ENCODE data around the gene ZNF680. TPM values are rescaled to one million over a fixed set of nuclear protein-coding genes. Genes with fewer than 3 reads are reported as not detected.
"Not testable (repeated sequence)": the region's sequence is repeated elsewhere in the genome, so short reads cannot be mapped to it uniquely, and the experiment has no call there.

ZNF680 gene
- total RNA-seq, 1 donor from 2014 or later = 7.1 TPM

GRCh38 chr7:64581391-64581790 is 18.5 kb upstream of the ZNF680 start:
- Histone ChIP-seq H3K4me2 (ENCODE audit: low read length) (no peak overlapping the region), H3K27ac (ENCODE audit: low read depth, low read length) (no peak overlapping the region), H2AFZ (ENCODE audit: low read depth, low read length) (no peak overlapping the region), H4K20me1 (ENCODE audit: insufficient read depth, low read length) (no peaks in the 10 kb centered on the region), H3K79me2 (ENCODE audit: insufficient read depth, low read length) (peaks cover 3% of the 10 kb centered on the region), H3K9me3 (ENCODE audit: insufficient read depth, low read depth, low read length) (no peaks in the 10 kb centered on the region), H3K27me3 (ENCODE audit: insufficient read depth, low read length) (no peaks in the 10 kb centered on the region), H3K4me3 (ENCODE audit: insufficient read depth, low read depth, low read length) (no peak overlapping the region), H3K36me3 (ENCODE audit: insufficient read depth, low read length) (no peaks in the 10 kb centered on the region), H3K9ac (ENCODE audit: low read length) (no peak overlapping the region), H3K4me1 (ENCODE audit: insufficient read depth, low read length) (no peaks in the 10 kb centered on the region)
- Mint-ChIP-seq H3K36me3 (ENCODE audit: low read depth, unreplicated experiment) (no peaks in the 10 kb centered on the region), H3K4me1 (ENCODE audit: low read depth, unreplicated experiment) (no peaks in the 10 kb centered on the region), H3K9me3 (ENCODE audit: unreplicated experiment) (peaks cover 6% of the 10 kb centered on the region), H3K27me3 (ENCODE audit: low read depth, unreplicated experiment) (no peaks in the 10 kb centered on the region), H3K27ac (ENCODE audit: unreplicated experiment) (no peak overlapping the region), H3K4me3 (ENCODE audit: unreplicated experiment) (no peak overlapping the region)
- FAIRE-seq (no peak), DNase-seq (ENCODE audit: low read depth) (no peak)
- TF ChIP-seq CTCF (IDR thresholded peaks at IDR 0.05; ENCODE audit: insufficient read depth, low read depth, low read length) (no peak), EZH2 (IDR thresholded peaks at IDR 0.05; ENCODE audit: insufficient read depth, low read length) (no peak)

GRCh38 chr7:64574540-64575099 is 11.7 kb upstream of the ZNF680 start:
- TF ChIP-seq EZH2 (IDR thresholded peaks at IDR 0.05; ENCODE audit: insufficient read depth, low read length) = no peak
- TF ChIP-seq CTCF (IDR thresholded peaks at IDR 0.05; ENCODE audit: insufficient read depth, low read depth, low read length) = no peak
- FAIRE-seq (no peak), DNase-seq (ENCODE audit: low read depth) (peak; percentile 61)
- Histone ChIP-seq H3K4me3 (ENCODE audit: insufficient read depth, low read depth, low read length) (peak overlapping the region; percentile 62), H2AFZ (ENCODE audit: low read depth, low read length) (peak overlapping the region; percentile 94), H3K27me3 (ENCODE audit: insufficient read depth, low read length) (no peaks in the 10 kb centered on the region), H3K79me2 (ENCODE audit: insufficient read depth, low read length) (no peaks in the 10 kb centered on the region), H3K9me3 (ENCODE audit: insufficient read depth, low read depth, low read length) (no peaks in the 10 kb centered on the region), H4K20me1 (ENCODE audit: insufficient read depth, low read length) (no peaks in the 10 kb centered on the region), H3K36me3 (ENCODE audit: insufficient read depth, low read length) (no peaks in the 10 kb centered on the region), H3K4me2 (ENCODE audit: low read length) (peak overlapping the region; percentile 83), H3K9ac (ENCODE audit: low read length) (peak overlapping the region; percentile 67), H3K4me1 (ENCODE audit: insufficient read depth, low read length) (peaks cover 2% of the 10 kb centered on the region), H3K27ac (ENCODE audit: low read depth, low read length) (no peak overlapping the region)
- H3K9me3 Mint-ChIP-seq (ENCODE audit: unreplicated experiment) = peaks cover 6% of the 10 kb centered on the region
- peak overlapping the region; percentile 82 for H3K4me3 Mint-ChIP-seq (ENCODE audit: unreplicated experiment)
- peaks cover 5% of the 10 kb centered on the region for H3K27me3 Mint-ChIP-seq (ENCODE audit: low read depth, unreplicated experiment)
- no peaks in the 10 kb centered on the region for H3K36me3 Mint-ChIP-seq (ENCODE audit: low read depth, unreplicated experiment)
- H3K27ac Mint-ChIP-seq (ENCODE audit: unreplicated experiment) = no peak overlapping the region
- H3K4me1 Mint-ChIP-seq (ENCODE audit: low read depth, unreplicated experiment) = peaks cover 3% of the 10 kb centered on the region

GRCh38 chr7:64570284-64570605 is 7.4 kb upstream of the ZNF680 start:
- not testable (repeated sequence) for FAIRE-seq; H3K4me1 Mint-ChIP-seq (ENCODE audit: low read depth, unreplicated experiment); H3K27ac ChIP-seq (ENCODE audit: low read depth, low read length); H3K27ac Mint-ChIP-seq (ENCODE audit: unreplicated experiment); H3K4me1 ChIP-seq (ENCODE audit: insufficient read depth, low read length); H3K36me3 Mint-ChIP-seq (ENCODE audit: low read depth, unreplicated experiment); H3K9me3 ChIP-seq (ENCODE audit: insufficient read depth, low read depth, low read length); H4K20me1 ChIP-seq (ENCODE audit: insufficient read depth, low read length); DNase-seq (ENCODE audit: low read depth); H3K36me3 ChIP-seq (ENCODE audit: insufficient read depth, low read length); H3K79me2 ChIP-seq (ENCODE audit: insufficient read depth, low read length); H3K27me3 ChIP-seq (ENCODE audit: insufficient read depth, low read length); H3K9me3 Mint-ChIP-seq (ENCODE audit: unreplicated experiment)
- Mint-ChIP-seq H3K27me3 (ENCODE audit: low read depth, unreplicated experiment) (peaks cover 13% of the 10 kb centered on the region), H3K4me3 (ENCODE audit: unreplicated experiment) (peak overlapping the region; percentile 70)
- Histone ChIP-seq H2AFZ (ENCODE audit: low read depth, low read length) (peak overlapping the region; percentile 93), H3K9ac (ENCODE audit: low read length) (peak overlapping the region; percentile 23), H3K4me3 (ENCODE audit: insufficient read depth, low read depth, low read length) (peak overlapping the region; percentile 51), H3K4me2 (ENCODE audit: low read length) (peak overlapping the region; percentile 84)

Measured in astrocyte (in vitro differentiated cells and primary cell).